Measurements from ENCODE around the gene FASN.
"Not testable (repeated sequence)": the region's sequence is repeated elsewhere in the genome, so short reads cannot be mapped to it uniquely, and the experiment has no call there.

Gene FASN

DNA sequence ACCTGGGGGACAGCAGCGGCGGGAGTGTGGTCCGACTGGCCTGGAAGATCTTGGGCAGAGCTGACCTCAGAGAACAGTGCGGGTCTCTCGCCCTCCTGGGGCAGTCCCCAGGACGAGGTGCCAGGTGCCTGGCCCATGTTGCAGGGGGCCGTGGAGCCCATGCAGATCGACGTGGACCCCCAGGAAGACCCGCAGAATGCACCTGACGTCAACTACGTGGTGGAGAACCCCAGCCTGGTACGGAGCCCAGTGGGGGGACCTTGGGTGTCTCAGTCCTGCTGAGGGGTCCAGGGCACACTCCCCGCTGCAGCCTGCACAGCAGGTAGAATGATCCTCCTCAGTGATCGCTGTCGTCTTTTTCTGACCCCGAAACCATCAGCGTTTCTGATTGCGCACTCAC lies 44.9 kb downstream of the FASN start:
- DNase-seq = no peak
- in situ Hi-C loops (cut with HindIII; ENCODE audit: low pct_ligation_motif_present, low pct_unique_long_range_greater_than_20kb, low sequenced_read_pairs) = no loop called here

DNA sequence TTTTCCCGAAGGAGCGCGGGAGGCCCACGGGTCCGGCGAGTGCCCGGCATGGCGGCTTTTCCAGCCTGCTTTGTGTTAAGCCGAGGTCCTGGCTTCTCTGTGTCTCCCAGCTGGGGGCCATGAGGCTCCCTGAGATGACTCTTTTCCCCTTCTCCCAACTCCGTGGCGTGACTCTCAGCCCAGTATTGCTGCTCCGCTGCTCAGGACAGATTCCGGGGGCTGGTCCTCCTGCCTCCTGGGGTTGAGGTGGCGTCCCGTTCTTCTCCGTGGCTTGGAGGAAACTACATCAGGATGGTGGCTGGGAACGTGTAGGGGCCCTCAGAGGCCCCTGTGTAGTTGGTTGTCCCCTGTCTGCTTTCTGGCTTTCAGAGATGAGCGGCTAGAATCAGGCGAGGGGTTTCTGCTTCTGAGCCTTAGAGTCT lies 45.4 kb downstream of the FASN start:
- in situ Hi-C loops (cut with HindIII; ENCODE audit: low pct_ligation_motif_present, low pct_unique_long_range_greater_than_20kb, low sequenced_read_pairs) = no loop called here
- no peak for DNase-seq

DNA sequence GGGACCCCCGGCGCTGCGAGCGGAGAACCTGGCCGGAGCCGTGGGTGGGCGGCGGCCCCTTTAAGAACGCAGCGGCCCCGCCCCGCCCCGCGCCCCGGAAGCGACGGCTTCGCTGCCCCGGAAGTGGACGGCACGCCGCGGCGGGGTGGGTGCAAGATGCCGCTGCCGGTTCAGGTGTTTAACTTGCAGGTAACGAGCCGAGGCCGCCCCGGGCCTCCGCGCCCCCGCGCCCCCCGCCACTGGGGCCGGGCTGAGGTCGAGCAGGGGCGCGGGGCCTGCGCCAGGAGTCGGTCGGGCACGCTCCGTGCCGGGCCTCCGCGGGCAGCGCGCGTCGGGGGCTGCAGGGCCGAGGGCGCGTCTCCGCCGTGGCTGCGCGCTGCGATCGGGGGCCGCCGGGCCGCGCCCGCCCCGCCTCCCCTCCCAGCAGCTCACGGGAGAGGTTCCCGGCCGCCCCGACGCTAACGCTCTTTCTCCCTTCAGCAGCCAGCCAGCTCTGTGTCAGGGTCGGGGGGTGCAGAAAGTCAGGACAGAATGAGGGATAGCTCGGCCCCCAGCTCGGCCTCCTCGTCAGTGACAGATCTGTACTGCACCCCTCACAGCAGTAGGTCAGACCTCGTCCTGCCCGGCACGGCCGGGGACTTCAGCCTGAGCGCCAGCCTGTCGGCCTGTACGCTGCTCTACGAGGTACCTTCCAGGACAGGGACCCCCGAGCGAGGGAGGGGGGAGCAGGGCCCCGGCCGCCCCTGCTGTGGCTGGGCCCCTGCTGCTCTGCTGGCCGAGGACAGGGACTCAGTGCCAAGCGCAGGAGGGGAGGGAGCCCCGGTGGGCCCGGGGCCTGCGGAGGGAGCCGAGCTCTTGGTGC lies 46.0 kb downstream of the FASN start, which contains the start of the genes GPS1 and RFNG:
Gene GPS1 (plus strand): TSS at position 123 of the 862 bp plus-strand sequence. CDS start 34 bp downstream, at position 157.
Gene RFNG (minus strand): TSS at position 36 of the 862 bp plus-strand sequence. CDS start 45 bp downstream, outside the sequence.
- peak; percentile 63 for DNase-seq
- in situ Hi-C loops (cut with HindIII; ENCODE audit: low pct_ligation_motif_present, low pct_unique_long_range_greater_than_20kb, low sequenced_read_pairs) = no loop called here

DNA sequence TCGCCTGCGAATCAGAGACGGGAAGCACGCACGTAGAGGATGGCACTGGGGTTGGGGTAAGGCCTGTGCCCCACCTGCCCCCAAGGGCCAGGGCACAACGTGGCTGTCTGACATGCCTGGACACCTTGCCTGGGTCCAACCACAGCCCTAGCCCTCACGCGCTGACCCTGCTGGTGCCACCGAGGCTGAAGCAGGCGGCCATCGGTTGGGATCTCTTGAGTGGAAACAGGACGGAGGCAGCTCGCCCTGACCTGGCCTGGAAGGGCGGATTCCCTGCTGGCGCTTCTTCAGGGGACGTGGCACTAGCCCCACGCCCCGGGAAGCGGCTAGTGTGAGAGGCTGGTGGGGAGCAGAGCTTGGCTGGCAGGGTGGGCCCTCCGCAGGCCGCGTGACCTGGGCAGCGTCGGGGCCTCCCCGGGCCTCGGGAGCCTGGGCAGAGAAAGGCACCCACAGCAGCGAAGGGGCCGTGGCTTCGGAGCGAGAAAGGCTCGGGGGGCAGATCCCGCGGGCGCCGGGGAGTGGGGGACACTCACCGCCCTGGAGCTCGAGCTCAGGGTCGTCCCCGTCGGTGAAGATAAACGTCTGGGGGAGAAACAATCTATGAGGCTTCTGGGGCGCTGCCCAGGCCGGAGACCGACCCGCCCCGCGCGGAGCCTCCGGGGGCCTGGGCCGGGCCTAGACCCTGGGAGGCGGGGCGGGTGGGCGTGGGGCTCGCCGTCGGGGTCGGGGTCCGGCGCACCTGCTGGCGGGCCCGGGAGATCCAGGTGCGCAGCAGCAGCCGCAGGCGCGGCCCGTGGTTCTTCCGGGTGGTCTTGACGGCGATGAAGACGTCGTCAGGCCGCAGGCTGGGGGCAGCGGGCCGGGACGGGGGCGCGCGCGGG lies 47.0 kb downstream of the FASN start:
- in situ Hi-C loops (cut with HindIII; ENCODE audit: low pct_ligation_motif_present, low pct_unique_long_range_greater_than_20kb, low sequenced_read_pairs) = no loop called here
- DNase-seq = no peak

DNA sequence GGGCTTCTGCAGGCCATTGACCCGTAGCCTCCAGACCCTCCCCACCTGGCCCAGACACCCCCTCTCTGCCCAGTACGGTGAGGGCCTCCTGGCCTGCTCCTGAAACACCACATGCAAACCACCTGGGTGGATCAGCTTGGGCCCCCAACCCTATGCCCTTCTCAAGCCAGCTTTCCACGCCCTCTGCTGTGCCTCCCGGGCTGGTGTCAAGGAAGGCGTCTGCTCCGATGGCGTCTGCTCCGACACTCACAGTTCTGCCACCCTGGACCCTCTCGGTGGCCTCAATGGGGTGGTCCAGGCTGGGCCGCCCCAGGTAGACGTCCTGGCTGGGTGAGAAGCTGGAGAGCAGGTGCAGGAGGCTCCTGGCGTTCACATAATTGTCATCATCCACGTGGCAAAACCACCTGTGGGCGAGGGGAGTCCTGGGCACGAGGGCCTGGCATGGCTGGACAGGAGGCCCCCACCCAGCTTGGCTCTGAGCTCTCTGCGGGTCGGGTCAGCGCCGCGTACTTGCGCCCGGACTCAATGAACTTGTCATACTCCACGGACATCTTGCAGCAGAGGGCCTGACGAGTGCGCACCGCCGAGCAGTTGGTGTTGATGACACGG lies 47.8 kb downstream of the FASN start:
- in situ Hi-C loops (cut with HindIII; ENCODE audit: low pct_ligation_motif_present, low pct_unique_long_range_greater_than_20kb, low sequenced_read_pairs) = no loop called here

DNA sequence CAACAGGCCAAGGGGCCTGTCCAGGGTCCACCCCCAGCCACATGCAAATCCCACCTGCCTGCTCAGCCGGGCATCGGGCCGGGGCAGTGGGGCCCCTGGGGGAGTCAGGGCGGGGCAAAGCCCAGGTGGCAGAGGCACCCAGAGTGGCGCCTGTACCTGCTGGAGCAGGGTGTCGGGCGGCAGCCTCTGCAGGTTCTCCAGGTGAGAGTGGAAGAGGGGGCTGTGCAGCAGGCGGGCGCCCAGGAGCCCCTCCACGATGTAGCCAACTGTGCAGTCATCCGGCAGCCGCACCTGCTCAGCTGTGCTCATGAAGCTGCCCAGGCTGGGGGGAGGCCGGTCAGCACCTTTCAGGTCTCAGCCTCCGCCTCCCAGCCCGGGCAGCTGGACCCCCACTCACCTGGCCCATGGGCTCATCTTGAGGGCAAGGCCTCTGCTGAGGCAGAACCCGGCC lies 48.5 kb downstream of the FASN start:
- in situ Hi-C loops (cut with HindIII; ENCODE audit: low pct_ligation_motif_present, low pct_unique_long_range_greater_than_20kb, low sequenced_read_pairs) = no loop called here
- DNase-seq = no peak

More for the DNA sequence above, 47.8 kb downstream of the FASN start:
- no peak for DNase-seq

DNA sequence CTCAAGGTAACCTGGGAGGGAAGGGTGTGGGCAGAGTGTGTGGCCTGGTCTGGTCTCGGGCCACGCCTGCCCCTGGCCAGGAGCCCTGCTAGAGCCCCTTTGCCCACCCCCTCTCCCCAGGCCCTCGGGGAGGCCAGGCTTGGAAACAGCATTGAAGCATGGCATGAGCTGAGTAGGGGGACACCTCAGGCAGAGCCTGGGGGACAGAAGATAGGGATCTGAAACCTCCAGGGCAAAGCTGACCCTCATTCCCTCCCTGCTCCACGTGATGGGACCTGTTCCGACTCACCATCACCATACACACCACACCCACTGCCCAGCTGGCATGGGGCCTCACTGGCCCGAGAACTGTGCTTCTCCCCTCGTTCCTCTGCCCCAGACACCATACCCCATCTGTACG lies 48.9 kb downstream of the FASN start:
- DNase-seq = no peak
- in situ Hi-C loops (cut with HindIII; ENCODE audit: low pct_ligation_motif_present, low pct_unique_long_range_greater_than_20kb, low sequenced_read_pairs) = no loop called here

DNA sequence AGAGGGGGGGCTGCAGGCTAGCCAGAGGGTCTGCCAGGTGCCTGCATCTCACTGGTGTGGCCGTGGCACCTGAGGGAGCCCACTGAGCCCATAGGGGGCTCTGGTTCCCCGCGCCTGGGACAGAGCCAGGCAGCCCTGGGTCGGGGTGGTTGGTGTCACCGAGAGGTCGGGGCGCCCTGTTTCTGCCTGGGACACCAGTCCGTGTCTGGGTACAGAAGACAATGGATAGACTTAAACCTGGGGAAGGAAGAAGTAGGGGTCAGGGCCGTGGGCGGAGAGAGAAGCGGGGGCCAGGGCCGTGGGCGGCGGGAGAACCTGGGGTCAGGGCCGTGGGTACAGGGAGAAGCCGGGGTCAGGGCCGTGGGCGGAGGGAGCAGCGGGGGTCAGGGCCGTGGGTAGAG lies 49.5 kb downstream of the FASN start:
- in situ Hi-C loops (cut with HindIII; ENCODE audit: low pct_ligation_motif_present, low pct_unique_long_range_greater_than_20kb, low sequenced_read_pairs) = no loop called here
- DNase-seq = no peak

DNA sequence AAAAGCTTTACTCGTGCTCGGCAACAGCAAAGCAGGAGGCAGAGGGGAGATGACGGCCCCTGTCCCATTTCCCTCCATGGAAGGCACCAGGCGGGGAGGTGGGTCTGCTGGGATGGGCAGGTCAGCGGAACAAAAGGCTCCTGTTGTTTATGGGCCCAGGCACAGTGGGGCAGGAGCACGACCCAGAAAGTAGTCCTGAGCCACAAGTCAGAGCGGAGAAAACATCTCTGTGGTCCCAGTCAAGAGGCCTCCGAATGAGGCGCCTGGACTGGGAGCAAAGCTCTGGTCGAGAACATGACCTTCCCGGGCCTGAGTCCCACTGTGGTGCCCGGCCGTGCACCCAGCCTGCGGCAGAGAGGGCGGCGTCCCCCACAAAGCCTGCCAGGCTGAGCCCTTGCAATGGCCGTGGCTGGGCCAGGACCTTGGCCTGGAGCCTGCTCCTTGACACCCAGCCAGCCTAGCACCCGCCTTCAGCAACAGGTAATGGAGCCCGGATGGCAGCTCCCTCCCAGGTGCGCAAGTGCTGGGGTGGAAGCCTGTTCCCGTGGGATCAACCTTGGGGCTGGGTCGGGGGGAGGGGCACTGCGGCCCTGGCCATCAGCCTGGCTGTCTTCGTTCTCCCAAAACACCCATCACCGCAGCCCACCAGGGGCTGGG lies 50.0 kb downstream of the FASN start:
- no peak for DNase-seq
- in situ Hi-C loops (cut with HindIII; ENCODE audit: low pct_ligation_motif_present, low pct_unique_long_range_greater_than_20kb, low sequenced_read_pairs) = no loop called here

DNA sequence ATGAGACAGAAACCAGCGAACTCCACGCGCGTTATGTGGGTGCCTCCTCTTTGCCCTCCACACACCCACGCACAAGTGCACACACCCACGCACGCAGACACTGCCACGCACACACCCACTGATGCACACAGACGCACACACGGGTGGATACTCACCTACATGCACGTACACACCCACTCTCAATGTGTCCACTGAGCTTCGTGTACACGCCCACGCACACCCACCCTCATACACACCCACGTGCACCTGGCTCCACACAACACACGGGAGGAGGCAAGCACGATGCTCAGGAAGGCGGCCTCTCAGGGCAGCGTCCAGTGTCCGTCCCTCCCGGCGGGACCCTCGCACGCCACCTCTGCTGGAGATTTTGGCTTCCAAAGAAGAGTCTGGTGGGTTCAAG lies 50.7 kb downstream of the FASN start:
- DNase-seq = no peak
- in situ Hi-C loops (cut with HindIII; ENCODE audit: low pct_ligation_motif_present, low pct_unique_long_range_greater_than_20kb, low sequenced_read_pairs) = no loop called here

DNA sequence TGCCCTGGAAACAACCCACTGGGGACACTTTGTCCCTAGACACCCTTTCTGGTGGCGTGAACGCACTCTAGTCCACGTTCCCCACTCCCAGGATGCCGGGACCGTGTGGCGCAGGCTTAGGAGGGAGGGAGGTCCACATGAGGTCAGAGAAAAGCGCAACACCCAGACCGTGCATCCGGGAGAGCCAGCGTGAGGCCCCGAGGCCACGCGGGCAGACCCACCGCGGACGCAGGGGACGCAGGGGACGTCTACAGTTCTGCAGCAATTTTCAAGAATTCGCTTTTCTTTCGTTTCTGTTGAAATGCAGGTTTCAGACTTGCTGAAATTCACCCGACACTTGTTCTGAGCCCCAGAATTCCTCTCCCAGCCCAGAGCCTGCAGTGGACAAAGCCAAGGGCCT lies 51.1 kb downstream of the FASN start:
- no peak for DNase-seq
- in situ Hi-C loops (cut with HindIII; ENCODE audit: low pct_ligation_motif_present, low pct_unique_long_range_greater_than_20kb, low sequenced_read_pairs) = no loop called here

DNA sequence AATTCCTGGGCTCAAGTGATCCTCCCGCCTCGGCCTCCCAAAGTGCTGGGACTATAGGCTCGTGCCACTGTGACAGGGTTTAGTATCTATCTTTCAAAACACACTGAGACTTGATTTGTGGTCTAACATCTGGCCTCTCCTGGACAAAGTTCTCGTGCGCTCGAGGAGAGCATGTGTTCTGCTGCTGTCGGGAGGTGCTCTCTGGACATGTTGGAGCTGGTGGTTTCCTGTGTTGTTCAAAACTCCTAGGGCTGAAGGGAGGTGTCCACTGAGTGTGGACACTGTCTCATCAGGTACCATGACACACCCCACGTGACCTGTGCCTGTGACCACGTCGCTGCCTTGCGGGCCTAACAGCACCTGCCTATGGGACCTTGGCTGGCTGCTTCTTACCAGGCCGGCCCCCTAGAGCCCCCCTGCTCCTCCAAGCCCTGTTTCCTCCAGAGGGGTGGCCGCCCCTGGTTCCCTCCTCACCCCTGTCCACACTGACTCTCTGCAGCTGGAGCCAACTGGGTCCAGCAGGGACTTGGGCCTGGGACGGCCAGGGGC lies 52.0 kb downstream of the FASN start:
- no peak for DNase-seq
- in situ Hi-C loops (cut with HindIII; ENCODE audit: low pct_ligation_motif_present, low pct_unique_long_range_greater_than_20kb, low sequenced_read_pairs) = no loop called here

DNA sequence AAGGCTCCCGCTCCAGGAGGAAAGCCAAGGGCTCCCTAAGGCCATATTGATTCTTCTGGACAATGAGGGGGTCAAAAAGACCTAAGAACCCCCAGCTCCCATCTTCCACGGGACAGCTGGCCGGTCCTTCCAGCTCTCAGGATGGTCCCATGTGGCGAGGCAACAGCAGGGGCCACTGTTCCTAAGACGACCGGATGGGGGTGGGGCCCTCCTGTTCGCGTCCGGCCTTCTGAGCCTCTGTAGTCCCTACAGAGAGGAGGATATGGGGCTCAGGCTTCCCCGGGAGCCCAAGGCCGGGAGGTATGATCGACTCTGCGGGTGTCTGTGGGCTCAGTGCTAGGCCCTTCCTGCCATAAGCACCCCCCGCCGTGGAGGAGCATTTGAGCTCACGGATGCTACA lies 54.5 kb downstream of the FASN start:
- DNase-seq = no peak
- in situ Hi-C loops (cut with HindIII; ENCODE audit: low pct_ligation_motif_present, low pct_unique_long_range_greater_than_20kb, low sequenced_read_pairs) = no loop called here

DNA sequence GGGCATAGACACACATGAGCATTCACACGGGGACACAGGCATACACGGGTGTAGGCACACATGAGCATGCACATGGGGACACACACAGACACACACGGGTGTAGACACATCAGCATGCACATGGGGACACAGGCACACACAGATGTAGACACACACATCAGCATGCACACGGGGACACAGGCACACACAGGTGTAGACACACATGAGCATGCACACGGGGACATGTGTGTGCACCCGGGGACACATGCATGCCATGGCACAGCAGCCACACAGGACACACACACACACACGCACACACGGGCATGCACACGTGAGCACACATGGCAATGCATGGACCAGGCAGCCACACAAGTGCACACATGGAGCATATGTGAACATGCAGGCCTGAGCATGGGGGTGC lies 55.4 kb downstream of the FASN start:
- no peak for DNase-seq
- in situ Hi-C loops (cut with HindIII; ENCODE audit: low pct_ligation_motif_present, low pct_unique_long_range_greater_than_20kb, low sequenced_read_pairs) = no loop called here

DNA sequence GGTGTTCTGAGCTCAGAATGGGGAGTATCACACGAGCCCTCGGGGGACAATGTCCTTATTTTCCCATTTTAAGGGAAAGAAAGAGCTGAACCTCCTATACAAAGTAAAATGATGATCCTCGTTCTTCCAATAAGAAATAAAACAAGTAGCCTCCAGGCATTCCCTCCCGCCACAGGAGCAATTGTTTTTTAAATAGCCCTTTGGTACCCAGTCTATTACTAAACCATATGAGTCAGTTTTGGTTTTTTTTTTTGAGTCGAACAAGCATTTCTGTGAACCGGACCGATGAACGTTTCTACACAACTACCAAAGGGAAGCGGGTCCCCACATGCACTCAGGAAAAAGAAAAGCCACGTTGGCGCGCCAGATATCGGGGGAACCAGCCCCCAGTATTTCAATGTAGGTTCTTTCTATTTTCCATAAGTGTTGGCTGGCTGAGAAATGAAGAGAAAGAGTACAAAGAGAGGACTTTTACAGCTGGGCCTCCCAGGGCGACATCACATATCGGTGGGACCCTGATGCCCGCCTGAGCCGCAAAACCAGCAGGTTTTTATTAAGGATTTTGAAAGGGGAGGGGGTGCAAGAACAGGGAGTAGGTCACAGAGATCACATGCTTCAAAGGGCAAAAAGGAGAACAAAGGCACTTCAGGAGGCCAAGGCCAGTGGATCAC lies 56.8 kb downstream of the FASN start:
- in situ Hi-C loops (cut with HindIII; ENCODE audit: low pct_ligation_motif_present, low pct_unique_long_range_greater_than_20kb, low sequenced_read_pairs) = no loop called here
- no peak for DNase-seq

DNA sequence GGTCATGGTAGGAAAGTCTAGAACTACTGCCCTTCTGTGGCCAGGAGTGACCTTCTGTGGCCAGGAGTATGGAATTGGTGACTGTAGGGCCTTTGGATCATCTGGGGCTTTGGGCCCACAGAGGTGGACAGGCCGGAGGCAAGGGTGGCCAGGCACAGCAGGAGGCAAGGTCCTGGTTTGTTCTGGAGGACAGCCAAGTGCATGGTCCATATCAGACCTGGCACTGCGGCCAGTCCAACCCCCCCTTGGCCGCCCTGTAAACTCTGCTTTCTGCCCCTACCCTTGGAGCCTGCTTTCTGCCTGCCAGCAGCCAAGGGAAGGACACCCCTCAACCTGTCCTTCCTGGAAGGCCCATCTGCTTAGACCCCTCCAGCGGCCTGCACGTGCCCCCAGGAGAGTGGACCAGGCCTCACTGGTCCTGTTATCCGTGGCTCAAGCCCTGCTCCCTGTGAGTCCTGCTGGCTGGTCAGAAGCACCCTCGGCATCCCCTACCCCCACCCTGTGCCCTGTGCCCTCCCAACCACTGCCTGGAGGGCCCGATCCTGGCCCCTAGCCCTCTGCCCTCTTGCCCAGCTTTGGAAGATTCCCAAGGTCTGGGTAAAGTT lies 58.2 kb downstream of the FASN start:
- in situ Hi-C loops (cut with HindIII; ENCODE audit: low pct_ligation_motif_present, low pct_unique_long_range_greater_than_20kb, low sequenced_read_pairs) = no loop called here
- DNase-seq = no peak

DNA sequence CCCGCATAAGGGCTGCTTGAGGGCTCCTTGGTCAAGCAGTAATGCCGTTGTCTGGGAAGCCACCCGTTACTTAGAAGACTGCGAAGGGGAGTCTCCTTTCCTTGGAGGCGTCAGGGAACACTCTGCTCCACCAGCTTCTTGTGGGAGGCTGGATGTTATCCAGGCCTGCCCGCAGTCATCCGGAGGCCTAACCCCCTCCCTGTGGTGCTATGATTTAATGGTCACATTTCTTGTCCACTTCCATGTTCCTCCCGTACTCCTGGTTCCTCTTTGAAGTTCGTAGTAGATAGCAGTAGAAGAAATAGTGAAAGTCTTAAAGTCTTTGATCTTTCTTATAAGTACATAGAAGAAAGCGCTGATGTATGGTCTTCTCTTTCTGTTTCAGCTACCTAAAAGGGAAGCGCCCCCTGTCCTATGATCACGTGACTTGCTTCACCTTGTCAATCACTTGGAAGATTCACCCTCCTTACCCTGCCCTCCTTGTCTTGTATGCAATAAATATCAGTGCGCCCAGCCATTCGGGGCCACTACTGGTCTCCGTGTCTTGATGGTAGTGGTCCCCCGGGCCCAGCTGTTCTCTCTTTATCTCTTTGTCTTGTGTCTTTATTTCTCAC lies 59.1 kb downstream of the FASN start:
- DNase-seq; in situ Hi-C loops (cut with HindIII; ENCODE audit: low pct_ligation_motif_present, low pct_unique_long_range_greater_than_20kb, low sequenced_read_pairs): not testable (repeated sequence)

All from ACHN (cell line).